Measurements from ENCODE around the gene CBX4.

CBX4 gene

DNA sequence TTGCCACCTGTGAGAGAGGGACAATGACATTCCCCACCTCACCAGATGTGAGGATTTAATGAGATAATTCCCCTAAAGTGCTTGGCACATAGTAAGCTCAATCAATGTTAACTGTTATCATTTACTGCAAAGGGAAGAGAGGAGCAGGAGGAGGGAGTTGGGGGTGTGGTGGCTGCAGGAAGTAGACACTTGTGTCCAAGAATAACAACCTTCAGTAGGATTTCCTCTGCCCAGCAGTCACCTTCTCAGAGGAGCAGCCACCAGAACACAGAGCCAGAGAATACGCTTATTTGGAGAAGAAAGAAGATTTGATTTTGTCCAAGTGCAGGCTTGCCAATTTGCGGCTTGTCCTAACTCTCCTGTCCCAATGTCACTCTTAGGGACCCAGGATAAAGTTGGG, 10.2 kb downstream of the CBX4 start:
- no peak for DNase-seq

- DNase-seq: no peak
Measured at GRCh38 chr17:79826841-79827578, 12.2 kb downstream of the CBX4 start.

- no peak for DNase-seq
Measured at GRCh38 chr17:79826204-79826680, 13.0 kb downstream of the CBX4 start.

- no peak for DNase-seq
Measured at GRCh38 chr17:79825580-79825921, 13.7 kb downstream of the CBX4 start.

- DNase-seq: no peak
Measured at GRCh38 chr17:79824893-79825579, 14.2 kb downstream of the CBX4 start.

DNA sequence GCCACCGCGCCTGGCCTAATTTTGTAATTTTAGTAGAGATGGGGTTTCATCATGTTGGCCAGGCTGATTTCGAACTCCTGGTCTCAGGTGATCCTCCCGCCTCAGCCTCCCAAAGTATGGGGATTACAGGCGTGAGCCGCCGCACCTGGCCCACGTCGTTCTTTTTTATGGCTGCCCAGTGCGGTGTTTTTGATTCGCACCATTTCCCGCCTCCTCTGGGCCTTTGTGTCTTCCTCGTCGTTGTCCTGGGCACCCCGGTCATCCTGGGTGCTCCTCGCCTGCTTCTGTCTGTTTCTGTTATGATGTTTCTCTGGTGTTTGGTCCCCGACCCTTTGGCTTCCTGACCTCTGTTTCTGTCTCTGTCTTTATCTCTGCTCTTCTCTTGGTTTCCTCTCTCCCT, 15.0 kb downstream of the CBX4 start:
- DNase-seq: no peak

DNA sequence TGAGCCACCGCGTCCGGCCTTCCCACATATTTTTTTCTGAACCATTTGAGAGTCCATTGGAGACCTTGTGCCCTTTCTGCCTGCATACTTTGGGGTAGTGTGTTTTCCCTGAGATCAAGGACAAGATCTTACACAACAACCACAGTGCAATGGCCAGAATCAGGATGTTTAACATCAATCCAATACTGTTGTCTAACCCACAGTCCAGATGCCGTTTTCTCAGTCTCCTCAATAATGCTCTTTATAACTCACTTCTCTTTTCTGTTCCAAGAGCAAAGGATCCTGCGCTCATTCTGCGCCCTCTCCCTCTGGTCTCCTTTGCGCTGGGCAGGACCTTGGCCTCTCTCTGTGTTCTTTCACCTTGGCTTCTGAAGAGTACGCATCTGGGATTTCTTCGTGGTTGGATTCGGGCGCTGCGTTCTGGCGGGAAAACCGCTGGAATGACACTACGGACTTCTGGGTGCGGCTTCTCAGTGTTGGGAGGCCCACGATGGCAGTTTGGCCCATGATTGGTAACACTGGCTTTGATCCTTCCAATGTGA, 16.6 kb downstream of the CBX4 start:
- no peak for DNase-seq

DNA sequence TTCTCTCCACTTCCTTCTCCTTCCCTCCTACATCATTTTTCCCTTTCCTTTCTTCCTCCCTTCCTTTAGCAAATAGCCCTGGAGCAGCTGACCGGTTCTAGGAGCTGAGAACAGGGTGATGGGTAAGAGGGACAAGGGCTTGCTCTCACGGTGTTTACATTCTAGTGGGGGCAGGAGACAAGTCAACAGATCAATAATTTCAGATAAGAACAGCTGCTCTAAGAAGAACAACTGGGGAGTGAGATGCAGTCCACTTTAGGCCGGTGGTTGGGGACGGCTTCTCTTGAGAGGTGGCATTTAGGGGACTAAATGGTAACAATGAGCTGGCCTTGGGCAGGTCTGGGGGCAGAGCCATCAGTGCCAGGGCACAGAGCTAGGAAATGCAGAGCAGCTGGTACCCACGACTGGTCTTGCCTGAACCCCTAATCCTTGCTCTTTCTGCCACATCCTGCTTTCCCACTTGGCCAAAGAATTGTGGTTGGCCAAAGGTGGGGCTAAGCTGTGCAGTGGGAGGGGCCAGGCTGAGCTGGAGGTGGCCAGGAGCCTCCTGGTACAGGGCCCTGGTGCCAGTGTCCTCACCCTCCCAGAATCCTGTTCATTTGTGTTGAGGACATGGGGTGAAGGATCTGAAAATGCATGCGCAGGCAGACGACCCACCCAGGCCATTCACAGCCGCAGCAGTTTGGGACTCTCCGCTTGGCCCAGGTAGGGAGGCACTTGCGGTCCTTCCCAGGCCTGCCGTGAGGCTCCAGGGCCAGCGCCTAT, 17.7 kb downstream of the CBX4 start:
- DNase-seq: no peak

GRCh38 chr17:79820959-79821330, 18.3 kb downstream of the CBX4 start:
- no peak for DNase-seq

DNA sequence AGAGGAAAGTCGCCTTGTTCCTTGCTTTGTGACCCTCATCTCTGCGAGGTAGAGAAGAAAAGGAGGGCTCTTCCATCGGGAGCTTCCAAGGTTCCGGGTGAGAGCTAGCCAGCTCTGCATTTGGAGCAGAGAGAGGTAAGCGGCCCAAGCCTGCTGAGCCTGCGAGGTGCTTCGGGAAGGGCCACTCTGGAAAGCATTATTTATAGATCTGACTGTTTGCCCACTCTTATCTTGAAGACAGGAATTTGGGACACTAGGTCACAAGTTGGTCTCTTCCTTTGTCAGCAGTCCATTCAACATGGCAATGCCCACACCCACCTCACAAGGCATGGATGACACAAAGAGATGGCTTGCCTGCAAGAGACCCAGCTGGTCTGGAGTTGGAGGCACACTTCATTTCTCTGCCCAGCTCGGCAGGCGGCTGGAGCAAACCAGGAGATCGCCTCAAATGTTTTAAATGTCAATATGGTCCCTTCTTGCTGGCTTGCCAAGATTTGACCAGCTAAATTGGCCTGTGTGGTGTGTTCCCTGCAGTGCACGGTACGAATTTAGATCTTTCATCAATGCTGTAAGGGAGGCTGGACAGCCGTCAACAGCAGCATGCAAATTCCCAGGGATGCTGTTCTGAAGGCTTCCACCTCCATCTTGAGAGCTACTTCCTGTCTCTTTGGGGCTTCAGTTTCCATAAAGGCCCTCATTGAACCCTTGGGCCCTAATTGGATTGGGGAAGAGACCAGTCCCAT, 19.5 kb downstream of the CBX4 start:
- no peak for DNase-seq

- DNase-seq: no peak
Measured at GRCh38 chr17:79819085-79819484, 20.2 kb downstream of the CBX4 start.

DNA sequence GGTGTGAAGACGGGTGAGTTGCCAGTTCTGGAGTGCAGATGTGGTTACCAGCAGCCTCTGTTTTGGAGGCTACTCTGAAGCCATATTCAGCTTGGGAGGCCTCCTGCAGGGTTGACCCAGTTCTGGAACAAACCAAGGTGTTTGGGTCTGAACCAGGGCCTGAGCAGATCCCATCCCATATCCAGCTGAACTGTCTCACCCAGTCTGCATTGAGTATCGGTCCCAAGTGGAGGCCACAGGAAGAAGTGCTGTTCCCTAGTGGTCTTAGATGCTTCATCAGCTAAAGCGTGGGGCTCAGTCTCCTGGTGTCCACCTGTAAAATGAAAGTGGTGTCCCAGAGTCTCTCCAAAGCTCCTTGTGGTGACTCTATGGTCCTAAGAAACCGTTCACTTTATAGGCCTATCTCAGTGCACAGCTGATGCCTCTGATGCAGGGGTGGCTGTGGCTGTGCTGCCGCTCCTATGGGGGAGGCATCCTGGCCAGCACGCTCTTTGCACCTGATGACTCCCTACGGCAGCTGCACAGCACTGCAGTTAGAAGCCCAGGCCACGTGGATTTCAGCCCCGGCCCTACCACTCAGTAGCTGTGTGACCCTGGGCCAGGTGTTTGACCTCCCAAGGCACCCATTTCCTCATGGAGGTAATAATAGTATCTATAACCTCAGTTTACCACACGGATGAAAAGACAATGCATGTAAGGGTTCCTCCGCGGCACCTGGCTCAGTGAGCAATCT, 21.0 kb downstream of the CBX4 start:
- no peak for DNase-seq

GRCh38 chr17:79815836-79816461, 23.3 kb downstream of the CBX4 start:
- DNase-seq: no peak

DNA sequence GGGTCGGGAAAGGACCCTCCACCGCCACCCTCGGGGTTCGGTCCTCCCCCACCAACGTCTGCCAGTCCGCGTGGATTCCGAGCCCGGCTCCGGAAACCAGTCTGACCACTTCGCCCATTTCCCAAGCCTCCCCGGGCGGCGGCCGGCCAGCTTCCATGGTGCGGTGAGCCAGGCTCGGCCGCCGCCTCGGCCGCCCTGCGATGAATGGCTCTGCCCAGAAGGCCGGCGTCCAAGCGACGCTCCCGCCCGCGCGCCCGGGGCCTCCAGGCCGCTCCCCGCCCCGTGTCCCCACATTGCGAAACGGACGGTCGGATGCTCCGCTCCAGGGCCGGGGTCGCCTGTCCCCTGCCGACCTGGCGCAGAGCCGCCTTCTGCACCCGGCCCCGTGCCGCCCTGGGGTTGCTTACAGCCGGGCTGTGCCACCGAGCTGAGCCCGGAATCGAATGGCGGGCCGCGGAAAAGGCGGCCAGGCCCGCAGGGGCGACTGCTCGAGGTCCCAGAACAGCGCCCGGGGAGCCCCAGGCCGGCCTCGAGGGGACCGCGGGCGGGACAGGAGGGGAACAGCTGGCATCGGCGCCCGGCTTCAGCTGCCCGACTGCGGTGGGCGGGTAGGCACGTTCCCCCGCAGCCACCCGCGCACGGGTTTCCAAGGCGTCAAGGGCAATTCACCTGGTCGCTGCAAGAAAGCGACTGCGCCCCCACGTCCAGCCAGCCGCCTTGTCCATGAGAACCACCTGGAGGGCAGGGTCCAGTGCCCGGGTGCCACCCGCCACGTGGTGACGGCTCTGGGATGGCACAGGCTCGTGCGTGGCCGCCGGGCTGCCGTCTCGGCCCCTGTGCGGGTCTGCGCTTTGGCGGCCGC, 24.0 kb downstream of the CBX4 start:
- no peak for DNase-seq

DNA sequence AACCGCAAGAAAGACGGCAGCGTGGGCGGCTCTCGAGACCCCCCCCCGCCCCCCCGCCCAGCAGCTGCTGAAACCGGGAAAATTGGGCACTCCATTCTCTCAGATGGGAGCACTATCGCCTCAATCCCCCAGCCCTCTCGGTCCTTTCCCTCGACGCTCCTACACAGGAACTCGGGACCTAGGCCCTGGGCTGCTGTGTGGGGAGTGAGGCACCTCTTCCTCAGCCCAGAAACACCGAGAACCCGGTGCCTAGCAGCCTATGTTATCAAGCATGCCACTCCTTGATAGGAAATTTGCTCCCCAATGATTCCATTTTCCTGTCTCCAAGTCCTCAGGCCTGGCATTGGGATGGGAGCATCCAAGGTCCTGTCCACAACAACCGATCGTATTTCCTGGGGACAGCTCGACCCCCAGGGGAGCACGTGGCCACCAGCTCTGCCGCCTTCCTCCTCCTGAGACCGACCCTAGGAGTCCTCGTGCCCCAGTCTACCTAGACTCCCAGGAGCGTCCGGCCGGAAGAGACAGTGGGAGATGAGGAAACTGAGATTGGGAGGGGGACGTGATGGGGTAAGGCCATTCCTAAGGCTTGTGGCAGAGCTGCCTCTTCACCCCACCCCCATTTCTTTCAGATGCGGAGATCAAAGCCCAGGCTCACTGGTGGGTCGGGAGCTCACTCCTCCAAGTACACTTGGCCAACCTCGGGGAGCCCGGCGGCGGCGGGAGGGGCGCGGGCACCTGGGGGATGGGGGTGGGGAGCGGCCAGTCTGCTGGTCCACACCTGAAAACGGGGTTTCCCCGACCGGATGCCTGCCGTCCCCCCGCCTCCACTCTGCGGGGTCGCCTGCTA, 24.9 kb downstream of the CBX4 start:
- DNase-seq: no peak

DNA sequence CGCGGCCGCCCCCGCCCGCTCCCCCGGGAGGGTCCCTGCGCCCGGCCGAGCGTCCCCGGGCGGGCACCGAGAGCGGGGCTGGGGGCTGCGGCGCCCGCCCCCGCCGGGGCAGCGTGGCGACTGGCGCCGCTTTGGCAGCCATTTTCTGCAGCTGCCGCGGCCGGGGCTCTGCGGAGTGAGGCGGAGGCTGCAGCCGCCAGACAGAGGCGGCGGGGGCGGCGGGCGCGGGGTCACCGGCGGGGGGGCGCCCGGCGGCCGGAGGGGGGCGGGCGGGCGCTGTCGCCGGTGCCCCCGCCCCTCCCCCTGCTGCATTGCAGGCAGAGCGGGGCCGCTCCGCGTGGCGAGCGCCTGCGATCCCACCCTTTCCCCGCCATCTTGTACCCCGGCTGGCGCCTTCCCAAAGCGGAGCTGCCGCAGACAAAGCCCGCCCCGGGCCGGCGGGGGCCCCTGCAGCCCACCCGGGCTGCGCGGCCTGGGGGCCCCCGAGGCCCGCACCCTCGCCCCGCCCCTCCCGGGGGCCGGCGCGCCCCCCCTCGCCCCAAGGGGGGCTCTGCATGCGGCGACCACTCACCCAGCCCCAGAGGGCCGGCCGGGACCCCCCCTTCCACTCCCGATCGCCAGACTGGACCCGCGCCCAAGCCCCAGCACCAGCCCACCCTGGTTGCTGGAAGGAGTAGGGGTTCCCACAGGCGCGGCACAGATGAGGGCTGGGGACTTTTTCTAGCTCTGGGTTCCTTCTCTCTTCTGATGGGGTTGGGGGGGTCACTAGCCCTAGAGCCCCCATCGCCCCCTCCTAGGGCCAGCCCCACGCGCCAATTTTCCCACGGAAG, 25.7 kb downstream of the CBX4 start:
- DNase-seq: peak; percentile 33

GRCh38 chr17:79812353-79813258, 26.6 kb downstream of the CBX4 start:
- DNase-seq: no peak

Measured in NCI-H1105 treated with DMSO at 0.1 percent for 48 hours (cell line).